GM12864 (cell line): Measurements from ENCODE around the gene ZNF248.

ENCODE experiments used
- DNase-seq: peaks from one replicate; pipeline ENCODE4 v3.0.0-alpha.2; 2011; ENCODE audit warnings: low read depth
- H3K4me3 ChIP-seq: 2 replicates; pipeline ENCODE4 v1.5.1; 2011; ENCODE audit warnings: mild to moderate bottlenecking, low read depth, low read length, control low read depth
- TF ChIP-seq, protein P1 (sequence below): IDR thresholded peaks from 2 replicates; pipeline ENCODE4 v1.5.1; 2011; ENCODE audit warnings: low read depth, mild to moderate bottlenecking, moderate library complexity, low read length, control low read depth, inconsistent platforms; ENCODE audit errors: missing control alignments

The ZNF248 gene

DNA sequence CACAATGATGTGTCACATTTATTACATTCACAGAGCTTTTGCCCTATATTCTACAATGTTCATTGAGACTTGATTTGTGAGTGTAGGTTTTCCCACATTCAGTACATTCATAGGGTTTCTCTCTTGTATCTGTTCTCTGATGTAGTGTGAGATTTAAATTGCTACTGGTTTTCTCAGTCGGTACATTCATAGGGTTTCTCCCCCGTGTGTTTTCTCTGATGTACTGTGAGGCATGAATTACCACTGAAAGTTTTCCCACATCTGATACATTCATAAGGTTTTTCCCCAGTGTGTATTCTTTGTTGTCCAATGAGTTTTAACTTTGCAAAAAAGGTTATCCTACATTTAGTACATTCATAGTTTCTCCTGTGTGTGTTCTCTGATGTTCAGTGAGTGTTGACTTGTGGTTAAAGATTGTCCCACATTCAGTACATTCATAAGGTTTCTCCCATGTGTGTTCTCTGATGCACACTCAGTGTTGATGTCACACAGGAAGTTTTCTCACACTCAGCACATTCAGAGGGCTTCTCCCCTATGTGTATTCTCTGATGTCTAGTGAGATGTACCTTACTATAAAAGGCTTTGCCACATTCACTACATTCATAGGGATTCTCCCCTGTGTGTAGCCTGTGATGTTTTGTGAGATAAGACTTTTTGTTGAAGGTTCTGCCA is 63.0 kb downstream of the ZNF248 start:
- TF ChIP-seq, protein P1, sequence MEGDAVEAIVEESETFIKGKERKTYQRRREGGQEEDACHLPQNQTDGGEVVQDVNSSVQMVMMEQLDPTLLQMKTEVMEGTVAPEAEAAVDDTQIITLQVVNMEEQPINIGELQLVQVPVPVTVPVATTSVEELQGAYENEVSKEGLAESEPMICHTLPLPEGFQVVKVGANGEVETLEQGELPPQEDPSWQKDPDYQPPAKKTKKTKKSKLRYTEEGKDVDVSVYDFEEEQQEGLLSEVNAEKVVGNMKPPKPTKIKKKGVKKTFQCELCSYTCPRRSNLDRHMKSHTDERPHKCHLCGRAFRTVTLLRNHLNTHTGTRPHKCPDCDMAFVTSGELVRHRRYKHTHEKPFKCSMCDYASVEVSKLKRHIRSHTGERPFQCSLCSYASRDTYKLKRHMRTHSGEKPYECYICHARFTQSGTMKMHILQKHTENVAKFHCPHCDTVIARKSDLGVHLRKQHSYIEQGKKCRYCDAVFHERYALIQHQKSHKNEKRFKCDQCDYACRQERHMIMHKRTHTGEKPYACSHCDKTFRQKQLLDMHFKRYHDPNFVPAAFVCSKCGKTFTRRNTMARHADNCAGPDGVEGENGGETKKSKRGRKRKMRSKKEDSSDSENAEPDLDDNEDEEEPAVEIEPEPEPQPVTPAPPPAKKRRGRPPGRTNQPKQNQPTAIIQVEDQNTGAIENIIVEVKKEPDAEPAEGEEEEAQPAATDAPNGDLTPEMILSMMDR: no peak
- no peak overlapping the region for H3K4me3 ChIP-seq
- no peak for DNase-seq

- no peak for DNase-seq
- no peak overlapping the region for H3K4me3 ChIP-seq
- TF ChIP-seq, protein P1: no peak
These were observed 67.8 kb downstream of the ZNF248 start for GRCh38 chr10:37789590-37789989.

DNA sequence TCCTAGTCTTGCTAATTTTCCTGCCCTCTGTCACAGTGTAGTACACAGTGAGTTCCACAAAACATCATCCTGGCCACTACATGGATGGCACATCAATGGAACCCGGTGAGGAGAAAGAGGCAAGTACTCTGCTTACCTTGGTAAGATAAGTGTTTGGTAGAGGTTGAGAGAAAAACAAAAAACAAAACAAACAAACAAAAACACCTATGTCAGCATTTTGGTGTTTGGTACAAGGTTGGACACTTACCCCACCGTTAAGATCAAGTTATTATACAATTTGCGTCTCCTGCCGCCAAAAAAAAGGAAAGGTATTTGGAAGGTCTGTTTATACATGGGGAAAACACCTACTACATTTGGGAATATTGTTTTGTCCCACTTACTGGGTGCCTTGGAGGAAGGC is 72.7 kb downstream of the ZNF248 start:
- DNase-seq: no peak
- TF ChIP-seq, protein P1: no peak
- no peak overlapping the region for H3K4me3 ChIP-seq

- no peak overlapping the region for H3K4me3 ChIP-seq
- TF ChIP-seq, protein P1: no peak
These were observed 76.9 kb downstream of the ZNF248 start for GRCh38 chr10:37780536-37780935.

GRCh38 chr10:37777056-37777455 is 80.4 kb downstream of the ZNF248 start:
- no peak for DNase-seq
- H3K4me3 ChIP-seq: no peak overlapping the region
- TF ChIP-seq, protein P1: no peak

More at GRCh38 chr10:37780536-37780935, 76.9 kb downstream of the ZNF248 start:
- no peak for DNase-seq

- no peak overlapping the region for H3K4me3 ChIP-seq
- TF ChIP-seq, protein P1: no peak
- DNase-seq: no peak
These were observed 81.8 kb downstream of the ZNF248 start for GRCh38 chr10:37775612-37776011.

- TF ChIP-seq, protein P1: no peak
- no peak for DNase-seq
- H3K4me3 ChIP-seq: no peak overlapping the region
These were observed 83.1 kb downstream of the ZNF248 start for GRCh38 chr10:37774351-37774750.
